Measurements from ENCODE around the gene DNAJB7.
"Not testable (repeated sequence)": the region's sequence is repeated elsewhere in the genome, so short reads cannot be mapped to it uniquely, and the experiment has no call there.

DNAJB7 gene

GRCh38 chr22:40844951-40845350 lies 17.0 kb downstream of the DNAJB7 start:
- DNase-seq (ENCODE audit: low spot score): no peak

DNA sequence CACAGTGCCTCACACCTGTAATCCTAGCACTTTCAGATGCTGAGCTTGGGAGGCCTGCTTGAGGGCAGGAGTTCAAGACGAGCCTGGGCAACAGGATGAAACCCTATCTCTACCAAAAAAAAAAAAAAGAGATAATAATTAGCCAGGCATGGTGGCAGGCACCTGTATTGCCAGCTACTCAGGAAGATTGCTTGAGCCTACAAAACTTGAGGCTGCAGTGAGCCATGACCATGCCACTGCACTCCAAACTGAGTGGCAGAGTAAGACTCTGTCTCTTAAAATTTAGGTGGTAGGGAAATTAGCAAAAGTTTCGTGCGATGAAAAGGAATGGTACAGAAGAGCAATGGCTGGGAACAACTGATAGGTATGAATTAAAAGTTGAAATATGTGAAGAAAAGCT lies 23.4 kb downstream of the DNAJB7 start:
- DNase-seq (ENCODE audit: low spot score): no peak

DNA sequence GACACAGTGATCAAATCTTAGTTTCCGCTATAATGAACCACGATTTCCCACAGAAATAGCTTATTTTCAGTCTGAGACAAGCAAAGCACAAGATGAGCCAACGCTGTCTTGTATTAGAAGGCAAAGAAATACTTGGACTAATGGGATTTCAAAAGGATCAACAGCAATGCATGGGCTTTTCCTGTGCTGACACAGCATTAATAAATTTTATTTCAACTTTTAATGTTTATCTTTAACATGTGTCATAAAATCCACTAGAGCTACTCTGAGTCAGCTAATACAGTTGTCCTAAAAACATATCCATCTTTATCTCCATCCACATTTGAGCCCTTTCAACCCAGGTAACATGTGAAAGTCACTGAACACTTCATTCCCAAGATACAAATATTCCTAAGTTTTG lies 27.3 kb downstream of the DNAJB7 start:
- no peak for DNase-seq (ENCODE audit: low spot score)

- DNase-seq (ENCODE audit: low spot score): no peak
These were observed 32.8 kb downstream of the DNAJB7 start for GRCh38 chr22:40829131-40829530.

GRCh38 chr22:40826984-40827741 lies 34.8 kb downstream of the DNAJB7 start:
- DNase-seq (ENCODE audit: low spot score): no peak

- not testable (repeated sequence) for DNase-seq (ENCODE audit: low spot score)
These were observed 35.6 kb downstream of the DNAJB7 start for GRCh38 chr22:40826292-40826691.

- DNase-seq (ENCODE audit: low spot score): no peak
These were observed 38.5 kb downstream of the DNAJB7 start for GRCh38 chr22:40823426-40823825.

- peak; percentile 9 for DNase-seq (ENCODE audit: low spot score)
These were observed 42.2 kb downstream of the DNAJB7 start for GRCh38 chr22:40819599-40820140.

- DNase-seq (ENCODE audit: low spot score): peak; percentile 85
These were observed 42.9 kb downstream of the DNAJB7 start, which contains the start of gene SLC25A17 for GRCh38 chr22:40818747-40819598. TSS of gene SLC25A17 (minus strand) at chr22:40819346. CDS start at chr22:40819248, 98 bp downstream.

GRCh38 chr22:40818192-40818746 lies 43.6 kb downstream of the DNAJB7 start:
- DNase-seq (ENCODE audit: low spot score): peak; percentile 29

GRCh38 chr22:40817737-40818136 lies 44.2 kb downstream of the DNAJB7 start:
- no peak for DNase-seq (ENCODE audit: low spot score)

DNA sequence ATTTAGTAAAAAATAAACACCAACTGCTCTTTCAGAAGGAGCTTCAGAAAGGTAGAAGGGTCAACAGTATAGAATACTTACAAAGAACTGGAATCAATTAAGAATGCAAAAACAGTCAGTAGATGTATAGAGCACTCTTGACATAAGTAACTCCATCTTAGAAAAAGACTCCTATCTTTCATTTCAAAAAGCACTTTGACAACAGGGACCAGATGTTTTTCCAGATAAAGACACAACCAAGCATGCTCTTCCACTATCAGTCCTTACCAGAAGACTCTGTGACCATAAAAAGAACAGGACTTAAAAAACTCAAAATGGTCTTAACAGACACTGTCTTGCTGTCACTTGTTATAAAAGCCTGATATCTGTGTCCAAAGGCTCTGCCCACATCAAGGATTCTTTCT lies 48.0 kb downstream of the DNAJB7 start:
- no peak for DNase-seq (ENCODE audit: low spot score)

Data from activated CD4-positive, alpha-beta T cell treated with anti-CD3 and anti-CD28 coated beads, Interleukin-2, Interleukin-4, amounts not matched to agents 100 ng/mL and 50 ng/mL, durations not matched to agents 16 hours and 8 hours (primary cell).